ENCODE measurements around the gene GAMT. TPM values are rescaled to one million over a fixed set of nuclear protein-coding genes. Genes with fewer than 3 reads are reported as not detected.
A peak's percentile ranks its signal among the peaks of the same experiment; 100 is the strongest.

GAMT gene
- total RNA-seq, 5 donors from 2014 or later (not counting 1 experiment from before 2014, with no cell fraction given), result 11.8 to 18.1 (median 13.7) TPM

DNA sequence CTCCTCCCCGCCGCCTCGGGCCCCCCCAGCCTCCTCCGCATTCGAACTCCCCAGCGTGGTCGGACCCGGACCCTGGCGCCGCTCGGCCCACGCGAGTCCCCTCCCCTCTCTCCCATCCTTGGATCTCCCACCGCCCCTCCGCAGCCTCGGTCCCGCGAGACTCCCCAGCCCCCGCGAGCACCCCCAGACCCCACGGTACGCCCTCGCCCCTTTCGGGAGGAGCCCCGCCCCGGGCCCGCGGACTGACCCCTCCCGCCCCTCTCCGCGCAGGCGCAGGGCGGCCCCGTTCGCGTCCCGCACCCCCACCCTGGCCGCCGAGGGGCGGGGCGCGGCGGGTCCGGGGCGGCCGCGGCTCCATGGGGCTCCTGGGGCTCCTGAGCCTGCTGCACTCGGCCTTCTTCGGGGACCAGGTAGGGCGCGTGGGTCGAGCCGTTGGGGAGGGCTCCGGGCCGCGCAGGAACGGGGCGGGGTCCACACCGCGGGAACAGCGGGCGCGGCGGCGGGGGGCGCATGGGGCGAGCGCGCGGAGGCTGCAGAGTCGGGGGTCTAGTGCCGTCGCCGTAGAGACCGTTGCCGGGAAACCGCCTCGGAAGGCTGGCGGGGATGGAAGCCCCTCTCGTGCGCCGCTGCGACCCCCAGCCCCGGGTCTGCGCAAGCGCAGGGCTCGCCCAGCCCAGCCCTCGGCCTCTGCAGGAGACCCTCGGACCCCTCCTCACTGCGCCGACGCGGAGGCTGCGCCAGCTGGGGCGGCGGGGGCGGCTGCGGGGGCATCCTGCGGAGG, 44.8 kb upstream of the GAMT start:
- DNase-seq (no peak), ATAC-seq (replicated peaks in 1 of 4) (no peak)
- ChIA-PET CTCF (no interaction called here), POLR2A (no interaction called here)
- Mint-ChIP-seq H3K4me3 (peak overlapping the region in 1 of 3 donors; percentile 50), H3K36me3 (peaks cover 11% of the 10 kb centered on the region), H3K27ac (no peak overlapping the region), H3K27me3 (peaks cover 25 to 38% of the 10 kb centered on the region in 2 donors), H3K9me3 (no peaks in the 10 kb centered on the region), H3K4me1 (peaks cover 11 to 44% (median 20%) of the 10 kb centered on the region in 3 donors)
- WGBS (ENCODE audit: insufficient coverage), result 4% methylated on average over 88 of the region's 99 CpGs
- Histone ChIP-seq H3K4me3 (ENCODE audit: control insufficient read depth in 1 of 2, extremely low read depth in 1 of 2, low read length in 1 of 2) (no peak overlapping the region), H3K4me1 (ENCODE audit: control insufficient read depth in 1 of 2, extremely low read depth in 1 of 2, insufficient read depth in 2 of 2, low read length in 2 of 2) (peaks cover 2 to 51% of the 10 kb centered on the region in 2 experiments), H3K9me3 (no peaks in the 10 kb centered on the region), H3K36me3 (ENCODE audit: control insufficient read depth in 2 of 2, extremely low read depth in 1 of 2, insufficient read depth in 1 of 2, low read length in 1 of 2) (peaks cover 10 to 11% of the 10 kb centered on the region in 2 donors), H3K27me3 (replicated peaks in 1 of 2; ENCODE audit: control insufficient read depth in 2 of 2, extremely low read depth in 1 of 2, insufficient read depth in 2 of 2, low read length in 1 of 2) (peaks cover 5 to 50% of the 10 kb centered on the region in 2 experiments), H3K27ac (ENCODE audit: low read length) (no peak overlapping the region)

DNA sequence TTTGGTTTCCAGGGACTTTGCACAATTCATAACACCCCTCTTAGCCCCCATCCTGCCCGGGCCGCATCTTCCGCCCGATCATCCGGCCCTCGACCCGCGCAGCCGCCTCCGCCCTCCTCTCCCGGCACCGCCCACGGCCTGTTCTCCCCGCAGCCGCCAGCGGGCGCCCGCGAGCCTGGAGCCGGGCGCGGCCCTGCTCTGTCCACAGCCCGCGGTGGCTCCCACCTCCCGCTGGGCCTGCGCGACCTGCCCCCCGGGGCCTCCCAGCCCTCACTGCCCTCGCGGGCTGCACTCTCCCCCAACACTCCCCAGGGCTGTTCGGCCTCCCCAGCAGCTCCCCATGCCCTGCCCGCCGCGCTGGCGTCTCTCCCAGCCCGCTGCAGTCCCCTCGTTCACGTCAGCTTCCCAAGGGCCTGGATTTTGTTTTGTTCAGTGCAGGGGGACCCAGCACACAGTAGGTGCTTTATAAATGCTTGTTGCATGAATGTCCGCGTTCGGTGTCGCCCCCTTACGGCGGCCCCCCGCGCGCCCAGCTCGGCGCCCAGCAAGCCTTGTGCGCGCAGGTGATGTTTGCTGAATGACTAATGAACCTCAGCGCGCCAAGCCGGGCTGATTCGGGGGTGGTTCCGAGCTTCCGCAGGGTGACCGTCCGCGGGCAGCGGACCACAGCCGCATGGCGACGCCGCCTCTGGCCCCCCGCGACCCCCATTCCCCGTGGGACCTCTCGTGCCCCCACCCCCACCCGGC, 44.0 kb upstream of the GAMT start:
- DNase-seq (peak; percentile 33 to 85 (median 67)), ATAC-seq (replicated peaks in 1 of 4) (peak; percentile 81 to 93 (median 92))
- Histone ChIP-seq H3K36me3 (ENCODE audit: control insufficient read depth in 2 of 2, extremely low read depth in 1 of 2, insufficient read depth in 1 of 2, low read length in 1 of 2) (peaks cover 15 to 19% of the 10 kb centered on the region in 2 donors), H3K4me3 (ENCODE audit: control insufficient read depth in 1 of 2, extremely low read depth in 1 of 2, low read length in 1 of 2) (peak overlapping the region; percentile 51 to 56), H3K27ac (ENCODE audit: low read length) (no peak overlapping the region), H3K4me1 (ENCODE audit: control insufficient read depth in 1 of 2, extremely low read depth in 1 of 2, insufficient read depth in 2 of 2, low read length in 2 of 2) (peaks cover 2 to 54% of the 10 kb centered on the region in 2 experiments), H3K27me3 (replicated peaks in 1 of 2; ENCODE audit: control insufficient read depth in 2 of 2, extremely low read depth in 1 of 2, insufficient read depth in 2 of 2, low read length in 1 of 2) (peaks cover 2 to 43% of the 10 kb centered on the region in 2 experiments), H3K9me3 (no peaks in the 10 kb centered on the region)
- peak overlapping the region; percentile 65 to 73 (median 66) for H3K4me3 Mint-ChIP-seq
- H3K27me3 Mint-ChIP-seq, result peaks cover 17 to 30% of the 10 kb centered on the region in 2 donors
- ChIA-PET CTCF (interaction anchor here in 1 of 2 donors (0.7 kb wide), 1 partner anchor 624 kb away, joined by 6 read pairs; no protein-coding TSS in a partner anchor), POLR2A (no interaction called here)
- 3% methylated on average over 57 of the region's 70 CpGs for WGBS (ENCODE audit: insufficient coverage)
- H3K27ac Mint-ChIP-seq, result no peak overlapping the region
- H3K4me1 Mint-ChIP-seq, result peaks cover 11 to 45% (median 24%) of the 10 kb centered on the region in 3 donors
- H3K9me3 Mint-ChIP-seq, result no peaks in the 10 kb centered on the region
- peaks cover 19% of the 10 kb centered on the region for H3K36me3 Mint-ChIP-seq

DNA sequence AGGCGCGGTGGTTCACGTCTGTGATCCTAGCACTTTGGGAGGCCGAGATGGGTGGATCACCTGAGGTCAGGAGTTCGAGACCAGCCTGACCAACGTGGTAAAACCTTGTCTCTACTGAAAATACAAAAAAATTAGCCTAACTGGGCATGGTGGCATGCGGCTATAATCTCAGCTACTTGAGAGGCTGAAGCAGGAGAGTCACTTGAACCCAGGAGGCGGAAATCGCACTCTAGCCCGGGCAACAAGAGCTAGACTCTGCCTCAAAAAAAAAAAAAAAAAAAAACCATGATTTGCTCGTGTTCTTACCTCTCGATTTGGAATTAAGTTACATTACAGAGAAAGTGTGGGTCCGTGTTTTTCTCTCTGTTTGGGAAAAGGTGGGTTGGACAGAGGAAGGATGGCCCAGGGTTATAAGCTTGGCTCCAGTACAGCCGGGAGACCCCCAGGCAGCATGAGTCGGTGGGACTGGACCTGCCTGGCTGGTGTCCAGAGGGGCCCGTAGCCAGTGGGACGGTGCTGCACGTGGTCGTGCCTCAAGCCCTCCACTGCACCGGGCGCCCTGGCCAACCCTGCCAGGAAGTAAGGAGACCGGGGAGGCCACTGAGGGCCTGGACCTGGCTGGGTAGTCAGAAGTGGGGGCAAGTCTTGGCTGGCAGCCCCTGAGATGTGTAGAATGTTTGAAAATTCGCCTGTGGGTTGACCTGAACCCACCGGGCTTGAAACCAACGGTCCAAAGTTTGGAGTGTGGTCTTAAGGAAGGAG, 40.5 kb upstream of the GAMT start:
- peaks cover 28% of the 10 kb centered on the region for H3K36me3 Mint-ChIP-seq
- POLR2A ChIA-PET, result interaction anchor here in 1 of 2 donors (0.6 kb wide), 2 partner anchors 481 to 979 kb away, joined by 3 read pairs; no protein-coding TSS in a partner anchor
- peak overlapping the region in 1 of 2 donors; percentile 16 for H3K27ac Mint-ChIP-seq
- CTCF ChIA-PET, result interaction anchor here in 1 of 2 donors (0.6 kb wide), 1 partner anchor 36 kb away, joined by 3 read pairs; no protein-coding TSS in a partner anchor
- H3K4me1 ChIP-seq (ENCODE audit: control insufficient read depth in 1 of 2, extremely low read depth in 1 of 2, insufficient read depth in 2 of 2, low read length in 2 of 2), result peaks cover 2 to 57% of the 10 kb centered on the region in 2 experiments
- 88% methylated on average over 21 of the region's 25 CpGs for WGBS (ENCODE audit: insufficient coverage)
- H3K4me3 Mint-ChIP-seq, result peak overlapping the region in 2 of 3 donors; percentile 97 to 99
- no peaks in the 10 kb centered on the region for H3K9me3 Mint-ChIP-seq
- DNase-seq (no peak), ATAC-seq (replicated peaks in 1 of 4) (no peak)
- peaks cover 0 to 5% of the 10 kb centered on the region in 2 donors for H3K27me3 Mint-ChIP-seq
- peaks cover 0 to 11% of the 10 kb centered on the region in 2 experiments for H3K27me3 ChIP-seq (replicated peaks in 1 of 2; ENCODE audit: control insufficient read depth in 2 of 2, extremely low read depth in 1 of 2, insufficient read depth in 2 of 2, low read length in 1 of 2)
- H3K36me3 ChIP-seq (ENCODE audit: control insufficient read depth in 2 of 2, extremely low read depth in 1 of 2, insufficient read depth in 1 of 2, low read length in 1 of 2), result peaks cover 16 to 28% of the 10 kb centered on the region in 2 donors
- no peaks in the 10 kb centered on the region for H3K9me3 ChIP-seq
- peaks cover 24 to 52% (median 34%) of the 10 kb centered on the region in 3 donors for H3K4me1 Mint-ChIP-seq
- H3K27ac ChIP-seq (ENCODE audit: low read length), result no peak overlapping the region
- no peak overlapping the region for H3K4me3 ChIP-seq (ENCODE audit: control insufficient read depth in 1 of 2, extremely low read depth in 1 of 2, low read length in 1 of 2)

DNA sequence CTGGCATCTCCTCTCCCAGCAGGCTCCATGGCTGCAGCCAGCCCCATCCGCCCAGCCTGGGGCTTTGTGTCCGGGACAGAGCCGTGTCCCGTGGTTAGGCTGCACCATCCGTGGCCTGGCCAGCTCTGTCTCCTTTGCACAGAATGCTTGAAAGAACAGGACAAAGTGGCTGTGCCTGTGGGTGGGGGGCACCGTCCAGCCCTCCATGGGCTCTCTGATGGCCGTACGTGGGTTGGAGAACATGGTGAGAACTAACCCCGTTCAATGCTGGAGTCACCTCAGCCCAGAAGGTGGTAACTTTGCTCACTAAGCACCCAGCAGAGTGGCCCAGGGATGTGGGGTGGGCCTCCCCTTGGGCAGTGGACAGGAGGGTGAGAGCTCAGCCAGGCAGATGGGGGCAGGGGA, 39.7 kb upstream of the GAMT start:
- Mint-ChIP-seq H3K36me3 (peaks cover 28% of the 10 kb centered on the region), H3K4me3 (peak overlapping the region; percentile 96 to 99 (median 97)), H3K27me3 (peaks cover 0 to 3% of the 10 kb centered on the region in 2 donors), H3K9me3 (no peaks in the 10 kb centered on the region), H3K4me1 (peaks cover 24 to 49% (median 32%) of the 10 kb centered on the region in 3 donors), H3K27ac (peak overlapping the region in 1 of 2 donors; percentile 16)
- H3K4me3 ChIP-seq (ENCODE audit: control insufficient read depth in 1 of 2, extremely low read depth in 1 of 2, low read length in 1 of 2), result no peak overlapping the region
- H3K27ac ChIP-seq (ENCODE audit: low read length), result no peak overlapping the region
- DNase-seq, result no peak
- no peaks in the 10 kb centered on the region for H3K9me3 ChIP-seq
- H3K4me1 ChIP-seq (ENCODE audit: control insufficient read depth in 1 of 2, extremely low read depth in 1 of 2, insufficient read depth in 2 of 2, low read length in 2 of 2), result peaks cover 0 to 52% of the 10 kb centered on the region in 2 experiments
- H3K36me3 ChIP-seq (ENCODE audit: control insufficient read depth in 2 of 2, extremely low read depth in 1 of 2, insufficient read depth in 1 of 2, low read length in 1 of 2), result peaks cover 16 to 28% of the 10 kb centered on the region in 2 donors
- WGBS (ENCODE audit: insufficient coverage), result 94% methylated on average over 9 of the region's 9 CpGs
- H3K27me3 ChIP-seq (replicated peaks in 1 of 2; ENCODE audit: control insufficient read depth in 2 of 2, extremely low read depth in 1 of 2, insufficient read depth in 2 of 2, low read length in 1 of 2), result peaks cover 0 to 7% of the 10 kb centered on the region in 2 experiments
- ATAC-seq (replicated peaks in 1 of 4), result no peak
- ChIA-PET POLR2A (no interaction called here), CTCF (no interaction called here)

DNA sequence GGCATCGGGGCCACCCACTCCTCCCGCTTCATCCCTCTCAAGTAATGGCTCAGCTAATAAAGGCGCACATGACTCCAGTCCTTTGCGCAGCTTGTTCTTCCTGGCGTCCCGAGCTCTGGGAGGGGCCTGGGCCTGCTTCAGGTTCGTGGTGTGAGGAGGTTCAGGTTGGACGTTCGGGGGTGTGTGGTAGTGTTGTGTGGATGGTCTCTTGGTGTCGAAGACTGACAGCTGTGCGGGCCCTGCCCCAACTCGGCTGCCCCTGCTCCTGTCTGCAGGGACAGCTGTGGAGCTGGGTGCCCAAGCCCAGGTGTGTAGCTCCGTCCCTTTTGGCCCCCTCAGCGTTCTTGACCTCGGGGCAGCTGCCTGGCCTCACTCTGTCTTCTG, 39.1 kb upstream of the GAMT start:
- CTCF ChIA-PET, result no interaction called here
- POLR2A ChIA-PET, result no interaction called here
- no peak overlapping the region for H3K4me3 ChIP-seq (ENCODE audit: control insufficient read depth in 1 of 2, extremely low read depth in 1 of 2, low read length in 1 of 2)
- H3K4me1 ChIP-seq (ENCODE audit: control insufficient read depth in 1 of 2, extremely low read depth in 1 of 2, insufficient read depth in 2 of 2, low read length in 2 of 2), result peaks cover 0 to 46% of the 10 kb centered on the region in 2 experiments
- peaks cover 0 to 2% of the 10 kb centered on the region in 2 experiments for H3K27me3 ChIP-seq (replicated peaks in 1 of 2; ENCODE audit: control insufficient read depth in 2 of 2, extremely low read depth in 1 of 2, insufficient read depth in 2 of 2, low read length in 1 of 2)
- ATAC-seq (replicated peaks in 1 of 4) (no peak), DNase-seq (no peak)
- H3K4me3 Mint-ChIP-seq, result peak overlapping the region; percentile 96 to 99 (median 97)
- H3K9me3 Mint-ChIP-seq, result no peaks in the 10 kb centered on the region
- peak overlapping the region; percentile 52 to 53 for H3K27ac Mint-ChIP-seq
- H3K4me1 Mint-ChIP-seq, result peaks cover 24 to 48% (median 30%) of the 10 kb centered on the region in 3 donors
- no peak overlapping the region for H3K27ac ChIP-seq (ENCODE audit: low read length)
- WGBS (ENCODE audit: insufficient coverage), result 89% methylated on average over 10 of the region's 15 CpGs
- H3K9me3 ChIP-seq, result no peaks in the 10 kb centered on the region
- H3K36me3 Mint-ChIP-seq, result peaks cover 30% of the 10 kb centered on the region
- H3K27me3 Mint-ChIP-seq, result peaks cover 0 to 2% of the 10 kb centered on the region in 2 donors
- H3K36me3 ChIP-seq (ENCODE audit: control insufficient read depth in 2 of 2, extremely low read depth in 1 of 2, insufficient read depth in 1 of 2, low read length in 1 of 2), result peaks cover 16 to 32% of the 10 kb centered on the region in 2 donors
